ENCODE data around the gene REC114.

The REC114 gene

GRCh38 chr15:73608475-73608874 is 165.5 kb downstream of the REC114 start:
- FAIRE-seq = no peak

DNA sequence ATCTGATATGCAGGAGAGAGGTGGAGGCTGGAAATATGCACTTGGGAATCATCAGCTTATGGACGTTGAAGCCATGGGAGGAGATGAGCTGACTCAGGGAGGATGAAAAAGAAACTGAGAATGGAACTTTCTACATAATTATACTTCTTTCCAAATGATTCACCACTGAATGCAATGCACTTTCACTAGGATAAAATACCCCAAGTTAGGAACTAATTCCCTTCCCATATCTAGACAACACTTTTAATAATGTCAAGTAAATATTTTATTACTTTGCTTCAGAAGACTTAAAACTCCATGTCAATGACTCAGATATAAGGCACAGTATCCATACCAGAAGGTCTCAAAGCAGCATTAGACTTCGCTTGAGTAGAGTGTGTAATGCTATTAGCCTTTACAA is 166.0 kb downstream of the REC114 start:
- no peak for FAIRE-seq

Measured in endometrium (tissue), 2 donors.